ENCODE data around the gene B3GNT4. TPM values are rescaled to one million over a fixed set of nuclear protein-coding genes. Genes with fewer than 3 reads are reported as not detected.
A peak's percentile ranks its signal among the peaks of the same experiment; 100 is the strongest.

The B3GNT4 gene
- total RNA-seq: 1 to 10 TPM; 1.1 to 1.6 TPM

GRCh38 chr12:122203301-122204166 is at the start of gene B3GNT4:
B3GNT4 (plus strand) TSS chr12:122203709; CDS start chr12:122204619, 910 bp downstream.
- H3K27ac Mint-ChIP-seq: no peak within 1 kb of the TSS
- POLR2A ChIA-PET: interaction anchor here (0.6 kb wide), 2 partner anchors 23 to 63 kb away, joined by 4 read pairs; partner anchors contain the start of gene DIABLO

GRCh38 chr12:122155705-122156104 is 47.8 kb upstream of the B3GNT4 start:
- POLR2A ChIA-PET: interaction anchor here (0.7 kb wide), 1 partner anchor 199 kb away, joined by 3 read pairs; no protein-coding TSS in a partner anchor
- ATAC-seq (ENCODE audit: low read depth) (no peak), DNase-seq (no peak)
- Mint-ChIP-seq H3K36me3 (no peaks in the 10 kb centered on the region), H3K27ac (no peak overlapping the region), H3K9me3 (no peaks in the 10 kb centered on the region), H3K4me1 (no peaks in the 10 kb centered on the region), H3K27me3 (peaks cover 2% of the 10 kb centered on the region), H3K4me3 (no peak overlapping the region)

More at GRCh38 chr12:122203301-122204166, at the start of gene B3GNT4:
- H3K36me3 Mint-ChIP-seq: peaks cover 8% of the 10 kb centered on the region
- peak within 1 kb of the TSS; percentile 82 for H3K4me3 Mint-ChIP-seq
- ATAC-seq (ENCODE audit: low read depth): peak; percentile 74
- H3K4me1 Mint-ChIP-seq: peaks cover 8% of the 10 kb centered on the region
- peaks cover 29% of the 10 kb centered on the region for H3K27me3 Mint-ChIP-seq
- no peaks in the 10 kb centered on the region for H3K9me3 Mint-ChIP-seq
- DNase-seq: peak; percentile 80

DNA sequence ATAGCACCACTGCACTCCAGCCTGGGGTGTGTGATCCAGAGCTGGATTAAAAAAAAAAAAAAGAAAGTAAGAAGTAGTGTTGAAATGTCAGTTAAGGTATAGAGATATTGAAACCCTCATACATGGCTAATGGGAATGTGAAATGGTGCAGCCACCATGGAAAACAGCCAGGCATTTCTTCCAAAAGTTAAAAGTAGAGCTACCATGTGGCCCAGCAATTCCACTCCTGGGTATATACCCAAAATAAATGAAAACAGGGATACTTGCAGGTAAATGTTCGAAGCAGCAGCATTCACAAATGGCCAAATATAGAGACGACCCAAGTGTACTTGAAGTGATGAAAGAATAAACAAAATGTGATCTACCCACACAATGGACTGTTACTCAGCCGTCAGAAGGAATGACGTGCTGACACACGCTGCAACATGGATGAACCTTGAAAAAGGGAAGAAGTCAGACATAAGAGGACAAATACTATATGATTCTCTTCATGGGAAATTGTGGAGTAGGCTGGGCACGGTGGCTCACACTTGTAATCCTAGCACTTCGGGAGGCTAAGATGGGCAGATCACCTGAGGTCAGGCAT is 44.7 kb upstream of the B3GNT4 start:
- Mint-ChIP-seq H3K27ac (no peak overlapping the region), H3K27me3 (no peaks in the 10 kb centered on the region), H3K4me3 (no peak overlapping the region), H3K4me1 (peaks cover 10% of the 10 kb centered on the region), H3K36me3 (no peaks in the 10 kb centered on the region), H3K9me3 (no peaks in the 10 kb centered on the region)
- DNase-seq (no peak), ATAC-seq (ENCODE audit: low read depth) (no peak)
- POLR2A ChIA-PET: interaction anchor here (0.7 to 1.1 kb wide), 2 partner anchors 26 to 32 kb away, joined by 3 read pairs; no protein-coding TSS in a partner anchor

- H3K9me3 Mint-ChIP-seq: no peaks in the 10 kb centered on the region
- DNase-seq (no peak), ATAC-seq (ENCODE audit: low read depth) (no peak)
- POLR2A ChIA-PET: interaction anchor here (0.5 to 1.1 kb wide), 2 partner anchors 31 to 34 kb away, joined by 3 read pairs; no protein-coding TSS in a partner anchor
- H3K27ac Mint-ChIP-seq: no peak overlapping the region
- H3K36me3 Mint-ChIP-seq: no peaks in the 10 kb centered on the region
- H3K4me3 Mint-ChIP-seq: no peak overlapping the region
- H3K4me1 Mint-ChIP-seq: peaks cover 10% of the 10 kb centered on the region
- no peaks in the 10 kb centered on the region for H3K27me3 Mint-ChIP-seq
These were observed 43.6 kb upstream of the B3GNT4 start for GRCh38 chr12:122159882-122160281.

GRCh38 chr12:122160761-122161160 is 42.7 kb upstream of the B3GNT4 start:
- POLR2A ChIA-PET: no interaction called here
- Mint-ChIP-seq H3K36me3 (no peaks in the 10 kb centered on the region), H3K27me3 (no peaks in the 10 kb centered on the region), H3K4me1 (peaks cover 10% of the 10 kb centered on the region), H3K27ac (no peak overlapping the region), H3K9me3 (no peaks in the 10 kb centered on the region), H3K4me3 (no peak overlapping the region)
- ATAC-seq (ENCODE audit: low read depth) (no peak), DNase-seq (no peak)

DNA sequence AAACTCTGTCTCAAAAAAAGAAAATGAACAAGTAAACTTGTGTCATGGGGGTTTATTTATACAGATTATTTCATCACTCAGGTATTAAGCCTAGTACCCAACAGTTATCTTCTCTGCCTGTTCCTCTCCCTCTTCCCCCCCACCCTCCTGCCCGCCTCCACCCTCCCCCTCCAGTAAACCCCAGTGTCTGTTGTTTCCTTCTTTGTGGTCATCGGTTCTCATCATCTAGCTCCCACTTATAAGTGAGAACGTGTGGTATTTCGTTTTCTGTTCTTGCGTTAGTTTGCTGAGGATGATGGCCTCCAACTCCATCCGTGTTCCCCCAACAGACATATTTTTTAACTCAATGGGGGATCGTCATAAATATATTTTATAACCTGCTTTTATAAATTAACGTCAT is 41.8 kb upstream of the B3GNT4 start:
- ATAC-seq (ENCODE audit: low read depth) (peak; percentile 65), DNase-seq (no peak)
- Mint-ChIP-seq H3K27me3 (no peaks in the 10 kb centered on the region), H3K27ac (peak overlapping the region; percentile 76), H3K36me3 (no peaks in the 10 kb centered on the region), H3K4me3 (peak overlapping the region; percentile 62), H3K9me3 (no peaks in the 10 kb centered on the region), H3K4me1 (peaks cover 10% of the 10 kb centered on the region)
- POLR2A ChIA-PET: no interaction called here

GRCh38 chr12:122162976-122163375 is 40.5 kb upstream of the B3GNT4 start:
- H3K27ac Mint-ChIP-seq: no peak overlapping the region
- H3K27me3 Mint-ChIP-seq: no peaks in the 10 kb centered on the region
- ATAC-seq (ENCODE audit: low read depth) (no peak), DNase-seq (no peak)
- H3K36me3 Mint-ChIP-seq: no peaks in the 10 kb centered on the region
- no peak overlapping the region for H3K4me3 Mint-ChIP-seq
- H3K4me1 Mint-ChIP-seq: peaks cover 10% of the 10 kb centered on the region
- no peaks in the 10 kb centered on the region for H3K9me3 Mint-ChIP-seq
- POLR2A ChIA-PET: no interaction called here

GRCh38 chr12:122166422-122167349 is 36.8 kb upstream of the B3GNT4 start:
- POLR2A ChIA-PET: no interaction called here
- no peaks in the 10 kb centered on the region for H3K27me3 Mint-ChIP-seq
- no peaks in the 10 kb centered on the region for H3K36me3 Mint-ChIP-seq
- H3K4me3 Mint-ChIP-seq: no peak overlapping the region
- H3K9me3 Mint-ChIP-seq: no peaks in the 10 kb centered on the region
- ATAC-seq (ENCODE audit: low read depth) (peak; percentile 17), DNase-seq (no peak)
- peaks cover 9% of the 10 kb centered on the region for H3K4me1 Mint-ChIP-seq
- no peak overlapping the region for H3K27ac Mint-ChIP-seq

- H3K36me3 Mint-ChIP-seq: no peaks in the 10 kb centered on the region
- ATAC-seq (ENCODE audit: low read depth): no peak
- no peak overlapping the region for H3K27ac Mint-ChIP-seq
- H3K27me3 Mint-ChIP-seq: no peaks in the 10 kb centered on the region
- no peak for DNase-seq
- no peaks in the 10 kb centered on the region for H3K9me3 Mint-ChIP-seq
- H3K4me1 Mint-ChIP-seq: peaks cover 2% of the 10 kb centered on the region
- POLR2A ChIA-PET: interaction anchor here (0.7 kb wide), 1 partner anchor 919 kb away, joined by 3 read pairs; no protein-coding TSS in a partner anchor
- no peak overlapping the region for H3K4me3 Mint-ChIP-seq
These were observed 36.1 kb upstream of the B3GNT4 start for GRCh38 chr12:122167356-122167925.

DNA sequence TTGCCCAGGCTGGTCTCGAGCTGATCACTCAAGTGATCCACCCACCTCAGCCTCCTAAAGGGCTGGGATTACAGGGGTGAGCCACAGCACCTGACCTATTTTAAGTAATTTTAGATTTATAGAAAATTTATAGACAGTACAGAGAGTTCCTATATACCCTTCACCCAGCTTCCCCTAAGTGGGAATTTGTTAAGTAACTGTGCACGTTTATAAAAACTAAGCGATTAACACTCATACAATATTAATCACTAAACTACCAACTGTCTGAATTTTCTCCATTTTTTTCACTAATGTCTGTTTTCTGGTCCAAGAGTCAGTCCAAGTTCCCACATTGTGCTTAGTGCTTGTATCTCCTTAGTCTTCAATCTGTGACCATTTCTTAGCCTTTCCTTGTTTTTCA is 35.0 kb upstream of the B3GNT4 start:
- Mint-ChIP-seq H3K4me3 (no peak overlapping the region), H3K9me3 (no peaks in the 10 kb centered on the region), H3K27me3 (no peaks in the 10 kb centered on the region), H3K4me1 (no peaks in the 10 kb centered on the region), H3K36me3 (no peaks in the 10 kb centered on the region), H3K27ac (no peak overlapping the region)
- ATAC-seq (ENCODE audit: low read depth) (no peak), DNase-seq (no peak)
- POLR2A ChIA-PET: interaction anchor here (0.7 kb wide), 1 partner anchor 920 kb away, joined by 3 read pairs; no protein-coding TSS in a partner anchor

- ATAC-seq (ENCODE audit: low read depth): no peak
- POLR2A ChIA-PET: no interaction called here
- no peaks in the 10 kb centered on the region for H3K9me3 Mint-ChIP-seq
- H3K27me3 Mint-ChIP-seq: no peaks in the 10 kb centered on the region
- no peak for DNase-seq
- H3K36me3 Mint-ChIP-seq: no peaks in the 10 kb centered on the region
- H3K27ac Mint-ChIP-seq: no peak overlapping the region
- no peak overlapping the region for H3K4me3 Mint-ChIP-seq
- H3K4me1 Mint-ChIP-seq: no peaks in the 10 kb centered on the region
These were observed 32.1 kb upstream of the B3GNT4 start for GRCh38 chr12:122171399-122171798.

DNA sequence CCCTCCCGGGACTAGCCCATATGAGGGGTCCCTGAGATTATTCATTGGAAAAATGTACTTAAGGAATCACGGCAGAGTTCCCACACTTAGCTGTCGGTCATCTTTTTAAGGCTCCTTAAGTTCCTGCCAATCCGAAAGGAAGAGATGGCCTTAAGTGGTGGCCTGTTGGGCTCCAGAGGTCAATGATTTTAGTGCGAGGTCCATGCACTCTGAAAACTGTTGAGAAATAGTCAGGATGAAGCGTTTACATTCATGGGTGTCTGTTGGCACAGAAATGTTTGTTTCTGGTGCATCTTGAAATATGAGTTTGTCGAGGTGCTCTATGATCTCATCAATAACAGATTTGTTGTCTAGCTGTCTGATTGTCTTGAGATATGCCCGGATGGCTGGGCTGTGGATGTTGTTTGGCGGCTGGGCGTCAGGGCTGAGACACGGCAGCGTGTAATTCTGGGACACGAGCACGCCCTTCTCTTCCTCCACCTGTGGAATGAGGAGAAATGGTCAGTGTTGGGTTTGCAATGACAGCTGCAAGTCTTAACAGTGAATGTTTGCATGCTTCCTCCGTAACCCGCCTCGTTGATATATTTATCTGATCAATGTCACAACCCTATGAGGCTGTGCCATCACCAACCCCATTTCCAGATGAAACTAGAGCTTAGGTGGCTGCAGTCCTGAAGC is 31.1 kb upstream of the B3GNT4 start:
- no peaks in the 10 kb centered on the region for H3K4me1 Mint-ChIP-seq
- no peaks in the 10 kb centered on the region for H3K36me3 Mint-ChIP-seq
- no peaks in the 10 kb centered on the region for H3K9me3 Mint-ChIP-seq
- POLR2A ChIA-PET: interaction anchor here (0.5 kb wide), 1 partner anchor 216 kb away, joined by 7 read pairs; no protein-coding TSS in a partner anchor
- no peak overlapping the region for H3K4me3 Mint-ChIP-seq
- H3K27me3 Mint-ChIP-seq: no peaks in the 10 kb centered on the region
- no peak overlapping the region for H3K27ac Mint-ChIP-seq
- DNase-seq: no peak
- no peak for ATAC-seq (ENCODE audit: low read depth)

All from activated naive CD8-positive, alpha-beta T cell treated with anti-CD3 and anti-CD28 coated beads, Interleukin-2, amount 10 ng/mL, durations not matched to agents 7 days and 5 days (primary cell).